Nephron progenitor cell (in vitro differentiated cells): Measurements from ENCODE around the gene RARG.
A peak's percentile ranks its signal among the peaks of the same experiment; 100 is the strongest.

Source experiments
- DNase-seq: peaks from one replicate; pipeline ENCODE4 v3.0.0; 2021
- H3K27ac Mint-ChIP-seq: 2 replicates; pipeline ENCODE4 v1.8.0; 2021; ENCODE audit warnings: mild to moderate bottlenecking, moderate library complexity, mixed read lengths
- H3K27me3 Mint-ChIP-seq: 2 replicates; pipeline ENCODE4 v1.8.0; 2021; ENCODE audit warnings: mild to moderate bottlenecking, low read depth, mixed read lengths; ENCODE audit not compliant: poor library complexity
- H3K36me3 Mint-ChIP-seq: 2 replicates; pipeline ENCODE4 v1.8.0; 2021; ENCODE audit warnings: low read depth, mixed read lengths
- H3K4me1 Mint-ChIP-seq: 2 replicates; pipeline ENCODE4 v1.8.0; 2021; ENCODE audit warnings: mixed read lengths
- H3K4me3 Mint-ChIP-seq: 2 replicates; pipeline ENCODE4 v1.8.0; 2021; ENCODE audit warnings: mild to moderate bottlenecking, moderate library complexity, mixed read lengths
- H3K9me3 Mint-ChIP-seq: 2 replicates; pipeline ENCODE4 v1.8.0; 2021; ENCODE audit warnings: mild to moderate bottlenecking, moderate library complexity, mixed read lengths
- TF ChIP-seq, protein P1 (sequence below): fragments of 200-600 bp; sonication (generic); IDR thresholded peaks from 2 replicates; pipeline ENCODE4 v1.5.0; 2021; ENCODE audit warnings: antibody characterized with exemption

Gene RARG

GRCh38 chr12:53173085-53173715, 58.8 kb downstream of the RARG start:
- H3K9me3 Mint-ChIP-seq: no peaks in the 10 kb centered on the region
- no peak for DNase-seq
- peaks cover 60% of the 10 kb centered on the region for H3K4me1 Mint-ChIP-seq
- TF ChIP-seq, protein P1, sequence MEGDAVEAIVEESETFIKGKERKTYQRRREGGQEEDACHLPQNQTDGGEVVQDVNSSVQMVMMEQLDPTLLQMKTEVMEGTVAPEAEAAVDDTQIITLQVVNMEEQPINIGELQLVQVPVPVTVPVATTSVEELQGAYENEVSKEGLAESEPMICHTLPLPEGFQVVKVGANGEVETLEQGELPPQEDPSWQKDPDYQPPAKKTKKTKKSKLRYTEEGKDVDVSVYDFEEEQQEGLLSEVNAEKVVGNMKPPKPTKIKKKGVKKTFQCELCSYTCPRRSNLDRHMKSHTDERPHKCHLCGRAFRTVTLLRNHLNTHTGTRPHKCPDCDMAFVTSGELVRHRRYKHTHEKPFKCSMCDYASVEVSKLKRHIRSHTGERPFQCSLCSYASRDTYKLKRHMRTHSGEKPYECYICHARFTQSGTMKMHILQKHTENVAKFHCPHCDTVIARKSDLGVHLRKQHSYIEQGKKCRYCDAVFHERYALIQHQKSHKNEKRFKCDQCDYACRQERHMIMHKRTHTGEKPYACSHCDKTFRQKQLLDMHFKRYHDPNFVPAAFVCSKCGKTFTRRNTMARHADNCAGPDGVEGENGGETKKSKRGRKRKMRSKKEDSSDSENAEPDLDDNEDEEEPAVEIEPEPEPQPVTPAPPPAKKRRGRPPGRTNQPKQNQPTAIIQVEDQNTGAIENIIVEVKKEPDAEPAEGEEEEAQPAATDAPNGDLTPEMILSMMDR: no peak
- peaks cover 7% of the 10 kb centered on the region for H3K27me3 Mint-ChIP-seq
- H3K36me3 Mint-ChIP-seq: no peaks in the 10 kb centered on the region
- no peak overlapping the region for H3K4me3 Mint-ChIP-seq
- peak overlapping the region; percentile 74 for H3K27ac Mint-ChIP-seq

DNA sequence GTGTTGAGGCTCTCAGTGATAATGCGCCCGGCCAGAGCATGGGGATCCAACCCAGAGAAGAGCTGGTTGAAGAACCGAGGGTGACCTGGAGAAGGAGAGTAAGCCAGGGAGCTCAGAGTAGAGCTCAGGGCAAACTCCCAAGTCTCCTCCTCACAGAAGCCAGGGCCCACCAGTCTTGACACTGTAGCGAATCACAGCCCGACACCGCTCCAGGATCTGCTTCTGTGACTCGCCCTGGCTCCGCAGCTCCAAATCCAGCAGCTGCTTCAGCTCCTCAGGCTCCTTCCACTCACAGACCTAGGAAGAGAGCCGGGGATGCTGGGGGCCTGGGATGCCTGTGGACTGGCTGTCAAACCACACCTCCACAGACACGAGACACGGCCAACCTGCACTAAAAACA, 59.7 kb downstream of the RARG start:
- peaks cover 59% of the 10 kb centered on the region for H3K4me1 Mint-ChIP-seq
- H3K27ac Mint-ChIP-seq: peak overlapping the region; percentile 94
- H3K36me3 Mint-ChIP-seq: peaks cover 1% of the 10 kb centered on the region
- DNase-seq: no peak
- H3K4me3 Mint-ChIP-seq: no peak overlapping the region
- TF ChIP-seq, protein P1: no peak
- H3K9me3 Mint-ChIP-seq: no peaks in the 10 kb centered on the region
- H3K27me3 Mint-ChIP-seq: peaks cover 7% of the 10 kb centered on the region

- peaks cover 6% of the 10 kb centered on the region for H3K36me3 Mint-ChIP-seq
- peak overlapping the region; percentile 88 for H3K27ac Mint-ChIP-seq
These were observed 60.2 kb downstream of the RARG start for GRCh38 chr12:53171725-53172329.

GRCh38 chr12:53170876-53171724, 60.9 kb downstream of the RARG start:
- Mint-ChIP-seq H3K36me3 (peaks cover 12% of the 10 kb centered on the region), H3K27ac (peak overlapping the region; percentile 88), H3K4me1 (peaks cover 55% of the 10 kb centered on the region), H3K27me3 (peaks cover 9% of the 10 kb centered on the region), H3K4me3 (peak overlapping the region; percentile 50), H3K9me3 (no peaks in the 10 kb centered on the region)
- TF ChIP-seq, protein P1: no peak
- DNase-seq: no peak

More at GRCh38 chr12:53171725-53172329, 60.2 kb downstream of the RARG start:
- TF ChIP-seq, protein P1: no peak
- peak overlapping the region; percentile 50 for H3K4me3 Mint-ChIP-seq
- H3K27me3 Mint-ChIP-seq: peaks cover 9% of the 10 kb centered on the region
- no peaks in the 10 kb centered on the region for H3K9me3 Mint-ChIP-seq
- peaks cover 55% of the 10 kb centered on the region for H3K4me1 Mint-ChIP-seq
- DNase-seq: no peak

GRCh38 chr12:53170215-53170614, 61.8 kb downstream of the RARG start:
- no peak for DNase-seq
- Mint-ChIP-seq H3K9me3 (peaks cover 3% of the 10 kb centered on the region), H3K4me3 (no peak overlapping the region), H3K27me3 (peaks cover 9% of the 10 kb centered on the region), H3K27ac (peak overlapping the region; percentile 11), H3K4me1 (peaks cover 47% of the 10 kb centered on the region), H3K36me3 (peaks cover 19% of the 10 kb centered on the region)
- TF ChIP-seq, protein P1: no peak
